DND-41 (cell line): ENCODE measurements around the gene C6orf141.

ENCODE experiments used
- ATAC-seq: fragments of 200-7000 bp; cut with Tn5 transposase; 3 replicates; pipeline ENCODE4 v1.9.1; 2021; ENCODE audit warnings: low read depth; ENCODE audit not compliant: insufficient read depth
- DNase-seq: peaks from one replicate; pipeline ENCODE4 v3.0.0-alpha.2; 2020
- H2AFZ ChIP-seq: 2 replicates; pipeline ENCODE4 v1.6.0; 2012; ENCODE audit warnings: low read depth, low read length
- H3K27ac ChIP-seq: 2 replicates; pipeline ENCODE4 v1.5.1; 2012; ENCODE audit warnings: low read length, inconsistent platforms
- H3K27me3 ChIP-seq: fragments of 200-600 bp; sonication (generic); 2 replicates; pipeline ENCODE4 v1.6.0; 2012; ENCODE audit warnings: low read length, mild to moderate bottlenecking, inconsistent platforms; ENCODE audit not compliant: insufficient read depth, poor library complexity
- H3K36me3 ChIP-seq: 2 replicates; pipeline ENCODE4 v1.5.1; 2012; ENCODE audit warnings: low read length, inconsistent platforms; ENCODE audit not compliant: insufficient read depth
- H3K4me1 ChIP-seq: 2 replicates; pipeline ENCODE4 v1.5.1; 2012; ENCODE audit warnings: mild to moderate bottlenecking, low read length; ENCODE audit not compliant: insufficient read depth
- H3K4me2 ChIP-seq: 2 replicates; pipeline ENCODE4 v1.6.0; 2012; ENCODE audit warnings: mild to moderate bottlenecking, moderate library complexity, low read length, inconsistent platforms; ENCODE audit not compliant: insufficient read depth
- H3K4me3 ChIP-seq, 2 experiments: fragments of 200-600 bp in 1 of 2; shearing (Covaris generic) in 1 of 2; 2 replicates each; pipeline ENCODE4 v1.5.1; 2012 to 2016; ENCODE audit warnings: inconsistent platforms in 2 of 2, low read length in 2 of 2, mild to moderate bottlenecking in 2 of 2, low read depth in 1 of 2, moderate library complexity in 1 of 2
- H3K79me2 ChIP-seq: 2 replicates; pipeline ENCODE4 v1.6.0; 2012; ENCODE audit warnings: low read length, inconsistent platforms; ENCODE audit not compliant: insufficient read depth
- H3K9ac ChIP-seq: 2 replicates; pipeline ENCODE4 v1.6.0; 2012; ENCODE audit warnings: low read depth, mild to moderate bottlenecking, inconsistent platforms, low read length, moderate library complexity
- H3K9me3 ChIP-seq: 2 replicates; pipeline ENCODE4 v1.5.1; 2012; ENCODE audit warnings: low read length, moderate library complexity, mild to moderate bottlenecking, inconsistent platforms; ENCODE audit not compliant: insufficient read depth, severe bottlenecking
- H4K20me1 ChIP-seq: 2 replicates; pipeline ENCODE4 v1.6.0; 2012; ENCODE audit warnings: low read length; ENCODE audit not compliant: insufficient read depth
- CTCF ChIP-seq: IDR thresholded peaks from 2 replicates; pipeline ENCODE4 v1.5.1; 2012; ENCODE audit warnings: borderline replicate concordance, low read length, moderate library complexity, mild to moderate bottlenecking; ENCODE audit not compliant: poor library complexity, severe bottlenecking; ENCODE audit errors: extremely low read depth
- EZH2 ChIP-seq: IDR thresholded peaks from 3 replicates; pipeline ENCODE4 v1.6.1; 2012; ENCODE audit warnings: borderline replicate concordance, low read depth, mild to moderate bottlenecking, moderate library complexity, low read length, inconsistent platforms; ENCODE audit not compliant: severe bottlenecking

The C6orf141 gene

DNA sequence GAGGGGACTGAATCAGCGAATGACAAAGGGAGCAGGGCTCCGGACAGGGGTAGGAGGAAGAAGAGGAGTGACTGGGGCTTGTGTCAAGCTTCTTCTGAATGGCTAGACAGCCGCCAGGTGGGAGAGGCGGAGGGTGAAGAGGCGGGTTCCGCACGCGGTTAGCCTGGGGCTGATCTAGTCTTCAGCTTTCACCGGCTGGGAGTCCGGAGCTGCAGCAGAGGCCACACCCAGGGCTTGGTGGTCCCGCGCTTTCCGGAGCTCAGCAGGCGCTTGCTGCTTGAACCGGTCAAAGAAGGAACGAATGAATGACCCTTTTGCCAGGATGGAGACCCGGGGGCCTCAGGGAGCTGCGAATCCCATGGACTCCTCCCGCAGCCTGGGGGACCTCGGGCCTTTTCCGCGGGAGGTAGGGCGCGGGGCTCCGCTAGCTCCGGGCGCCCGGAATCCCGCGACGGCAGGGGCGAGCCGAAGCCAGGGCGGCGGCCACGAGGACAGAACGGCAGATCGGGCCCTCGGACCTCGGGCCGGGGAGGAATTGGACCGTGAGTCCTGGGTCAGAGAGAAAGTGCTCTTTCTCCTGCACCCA lies at the start of gene C6orf141:
Gene C6orf141 (plus strand): TSS at position 177 of the 586 bp plus-strand sequence. CDS start 125 bp downstream, at position 302.
- TF ChIP-seq CTCF (no peak), EZH2 (no peak)
- H3K27me3 ChIP-seq: no peaks in the 10 kb centered on the region
- no peaks in the 10 kb centered on the region for H3K36me3 ChIP-seq
- no peaks in the 10 kb centered on the region for H3K79me2 ChIP-seq
- H3K4me3 ChIP-seq: no peak within 1 kb of the TSS
- DNase-seq (no peak), ATAC-seq (no peak)
- no peaks in the 10 kb centered on the region for H4K20me1 ChIP-seq
- H3K9me3 ChIP-seq: no peaks in the 10 kb centered on the region
- no peak within 1 kb of the TSS for H3K9ac ChIP-seq
- no peaks in the 10 kb centered on the region for H3K4me1 ChIP-seq
- H3K27ac ChIP-seq: no peak within 1 kb of the TSS
- H2AFZ ChIP-seq: no peak within 1 kb of the TSS
- no peak within 1 kb of the TSS for H3K4me2 ChIP-seq

DNA sequence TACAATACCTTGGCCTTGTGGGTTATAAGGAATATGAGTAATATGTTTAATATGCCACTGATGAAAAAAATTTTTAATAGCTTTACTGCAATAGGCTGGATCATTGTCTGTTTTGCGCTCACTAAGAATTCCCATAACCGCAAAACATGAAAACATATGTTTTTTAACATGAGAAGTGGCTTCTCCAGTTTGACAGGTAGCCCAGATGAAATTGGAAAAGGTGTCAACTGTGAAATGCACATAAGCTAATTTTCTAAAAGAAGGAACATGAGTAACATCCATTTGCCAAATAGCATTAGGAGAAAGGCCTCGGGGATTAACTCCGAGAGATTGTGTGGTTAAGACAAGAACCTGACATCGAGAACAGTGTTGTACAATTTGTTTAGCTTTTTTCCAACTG lies 45.8 kb upstream of the C6orf141 start:
- Histone ChIP-seq H3K27me3 (no peaks in the 10 kb centered on the region), H3K79me2 (no peaks in the 10 kb centered on the region), H3K36me3 (no peaks in the 10 kb centered on the region), H3K27ac (no peak overlapping the region), H3K9ac (no peak overlapping the region), H3K4me3 (no peak overlapping the region), H3K4me2 (no peak overlapping the region), H4K20me1 (no peaks in the 10 kb centered on the region), H2AFZ (no peak overlapping the region), H3K9me3 (no peaks in the 10 kb centered on the region), H3K4me1 (no peaks in the 10 kb centered on the region)
- TF ChIP-seq CTCF (no peak), EZH2 (no peak)
- no peak for DNase-seq
- ATAC-seq: no peak

GRCh38 chr6:49506569-49507111 lies 43.8 kb upstream of the C6orf141 start:
- H3K9ac ChIP-seq: no peak overlapping the region
- H3K4me3 ChIP-seq: no peak overlapping the region
- ATAC-seq (no peak), DNase-seq (no peak)
- H2AFZ ChIP-seq: no peak overlapping the region
- H3K4me1 ChIP-seq: no peaks in the 10 kb centered on the region
- no peaks in the 10 kb centered on the region for H4K20me1 ChIP-seq
- no peaks in the 10 kb centered on the region for H3K9me3 ChIP-seq
- no peaks in the 10 kb centered on the region for H3K79me2 ChIP-seq
- no peak overlapping the region for H3K4me2 ChIP-seq
- no peaks in the 10 kb centered on the region for H3K36me3 ChIP-seq
- TF ChIP-seq EZH2: no peak
- TF ChIP-seq CTCF: no peak
- no peaks in the 10 kb centered on the region for H3K27me3 ChIP-seq
- no peak overlapping the region for H3K27ac ChIP-seq

- no peaks in the 10 kb centered on the region for H3K9me3 ChIP-seq
- H3K4me1 ChIP-seq: no peaks in the 10 kb centered on the region
- peaks cover 3% of the 10 kb centered on the region for H3K27me3 ChIP-seq
- TF ChIP-seq EZH2 (no peak), CTCF (no peak)
- H3K4me2 ChIP-seq: no peak overlapping the region
- DNase-seq (no peak), ATAC-seq (no peak)
- H3K27ac ChIP-seq: no peak overlapping the region
- no peaks in the 10 kb centered on the region for H3K36me3 ChIP-seq
- no peak overlapping the region for H3K4me3 ChIP-seq
- H3K79me2 ChIP-seq: no peaks in the 10 kb centered on the region
- H4K20me1 ChIP-seq: no peaks in the 10 kb centered on the region
- H3K9ac ChIP-seq: no peak overlapping the region
- no peak overlapping the region for H2AFZ ChIP-seq
Measured at GRCh38 chr6:49509342-49509741, 41.1 kb upstream of the C6orf141 start.
